Cardiac muscle cell (in vitro differentiated cells and primary cell): ENCODE results near the gene GEMIN5. TPM values are rescaled to one million over a fixed set of nuclear protein-coding genes. Genes with fewer than 3 reads are reported as not detected.
"Not testable (repeated sequence)": the region's sequence is repeated elsewhere in the genome, so short reads cannot be mapped to it uniquely, and the experiment has no call there.

Source experiments
- DNase-seq, 2 donors: peaks; one replicate each; pipeline versions ENCODE4 v3.0.0 to v3.0.0-alpha.2; 2010 to 2017; ENCODE audit warnings: low read depth in 1 of 2, low spot score in 1 of 2
- H3K27ac ChIP-seq: fragments of 200-600 bp; sonication (generic); 2 replicates; pipeline ENCODE4 v1.5.1; 2016
- H3K27me3 ChIP-seq: fragments of 200-600 bp; sonication (generic); 2 replicates; pipeline ENCODE4 v1.6.0; 2016; ENCODE audit warnings: control low read depth
- H3K36me3 ChIP-seq: fragments of 200-600 bp; sonication (generic); 2 replicates; pipeline ENCODE4 v1.5.1; 2016; ENCODE audit warnings: control low read depth
- H3K4me1 ChIP-seq: fragments of 200-600 bp; sonication (generic); 2 replicates; pipeline ENCODE4 v1.8.1; 2017; ENCODE audit warnings: low read depth, mild to moderate bottlenecking, mixed run types
- H3K4me3 ChIP-seq: fragments of 200-600 bp; sonication (generic); 2 replicates; pipeline ENCODE4 v1.5.1; 2016; ENCODE audit warnings: mild to moderate bottlenecking
- H3K9me3 ChIP-seq: fragments of 200-600 bp; sonication (generic); 2 replicates; pipeline ENCODE4 v1.5.1; 2017; ENCODE audit warnings: low read depth, mild to moderate bottlenecking, control low read depth
- CTCF ChIP-seq: IDR thresholded peaks from 2 replicates; pipeline ENCODE4 v1.5.1; 2012; ENCODE audit warnings: low read depth, mild to moderate bottlenecking, low read length
- polyA plus RNA-seq: library from polyadenylated mRNA; unstranded; fragments of >200 nt; fragmentation: Nextera tagmentation; extraction: Ambion mirVana; gene quantifications from 2 replicates; pipeline ENCODE4 v1.2.1, GENCODE V29; 2016
- total RNA-seq: library from RNA; depleted of rRNA; stranded (reverse); fragments of >200 nt; gene quantifications from 2 replicates; pipeline ENCODE4 v1.2.3, GENCODE V29; 2016

GEMIN5 gene
- total and polyA plus RNA-seq, 2 experiments from 2014 or later = 10.8 to 17.4 TPM

- H3K9me3 ChIP-seq = no peaks in the 10 kb centered on the region
- peaks cover 6% of the 10 kb centered on the region for H3K4me1 ChIP-seq
- H3K36me3 ChIP-seq = no peaks in the 10 kb centered on the region
- DNase-seq = peak; percentile 92 to 96
- peak within 1 kb of the TSS; percentile 91 for H3K4me3 ChIP-seq
- H3K27ac ChIP-seq = peak within 1 kb of the TSS; percentile 88
- no peaks in the 10 kb centered on the region for H3K27me3 ChIP-seq
- no peak for TF ChIP-seq CTCF
Observed at GRCh38 chr5:154940772-154941620, 3.0 kb upstream of the GEMIN5 start, which contains the start of gene MRPL22. TSS of gene MRPL22 (plus strand) at chr5:154941073. CDS start at chr5:154941111, 38 bp downstream.

DNA sequence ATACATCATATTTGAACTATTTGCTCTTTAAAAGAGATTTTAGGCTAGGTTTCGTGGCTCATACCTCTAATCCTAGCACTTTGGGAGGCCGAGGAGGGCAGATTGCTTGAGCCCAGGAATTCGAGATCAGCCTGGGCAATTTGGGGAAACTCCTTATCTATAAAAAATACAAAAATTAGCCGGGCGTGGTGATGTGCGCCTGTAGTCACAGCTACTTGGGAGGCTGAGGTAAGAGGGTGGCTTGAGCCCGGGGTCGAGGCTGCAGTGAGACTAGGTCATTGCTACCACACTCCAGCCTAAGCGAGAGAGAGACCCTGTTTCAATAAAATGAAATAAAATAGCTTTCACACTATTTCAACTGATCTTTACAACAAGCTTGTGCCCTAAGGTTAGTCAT, 2.4 kb upstream of the GEMIN5 start:
- no peak for TF ChIP-seq CTCF
- H3K9me3 ChIP-seq = no peaks in the 10 kb centered on the region
- no peaks in the 10 kb centered on the region for H3K27me3 ChIP-seq
- peaks cover 6% of the 10 kb centered on the region for H3K4me1 ChIP-seq
- H3K4me3 ChIP-seq = peak overlapping the region; percentile 91
- H3K36me3 ChIP-seq = no peaks in the 10 kb centered on the region
- DNase-seq = no peak
- H3K27ac ChIP-seq = peak overlapping the region; percentile 88

- H3K9me3 ChIP-seq, H3K4me1 ChIP-seq, H3K27ac ChIP-seq: not testable (repeated sequence)
Observed at GRCh38 chr5:154939387-154939786, 1.4 kb upstream of the GEMIN5 start.

DNA sequence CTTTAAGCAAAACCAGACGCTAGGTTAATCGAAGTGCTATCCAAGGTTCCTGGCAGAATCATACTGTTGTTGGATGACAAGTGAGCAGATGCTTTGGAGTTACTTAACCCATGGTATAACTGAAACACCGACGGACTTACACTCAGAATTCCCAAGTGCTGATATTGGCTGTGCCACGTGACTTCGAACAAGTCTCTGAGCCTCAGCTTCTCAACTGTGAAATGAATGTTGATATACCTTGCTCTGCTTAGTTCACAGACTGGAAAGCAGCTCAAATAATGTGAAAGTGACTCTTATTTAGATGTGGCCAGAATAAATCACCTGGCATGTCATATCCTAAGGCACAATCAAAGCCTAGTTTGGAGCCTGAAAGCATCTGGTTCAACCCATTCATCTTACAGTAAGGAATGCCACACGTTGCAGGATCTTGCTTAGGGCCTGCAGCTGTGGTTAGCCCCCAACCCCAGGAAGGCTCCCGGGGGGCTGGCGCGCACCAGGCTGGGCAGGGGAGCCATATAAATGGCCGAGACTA, 759 bp downstream of the GEMIN5 start:
- peak; percentile 5 to 13 for DNase-seq
- TF ChIP-seq CTCF = no peak
- no peaks in the 10 kb centered on the region for H3K9me3 ChIP-seq
- peaks cover under 1% of the 10 kb centered on the region for H3K36me3 ChIP-seq
- peaks cover 6% of the 10 kb centered on the region for H3K4me1 ChIP-seq
- H3K27me3 ChIP-seq = no peaks in the 10 kb centered on the region
- peak overlapping the region; percentile 82 for H3K4me3 ChIP-seq
- no peak overlapping the region for H3K27ac ChIP-seq

More at GRCh38 chr5:154939387-154939786, 1.4 kb upstream of the GEMIN5 start:
- H3K36me3 ChIP-seq, DNase-seq, H3K4me3 ChIP-seq, H3K27me3 ChIP-seq: not testable (repeated sequence)

DNA sequence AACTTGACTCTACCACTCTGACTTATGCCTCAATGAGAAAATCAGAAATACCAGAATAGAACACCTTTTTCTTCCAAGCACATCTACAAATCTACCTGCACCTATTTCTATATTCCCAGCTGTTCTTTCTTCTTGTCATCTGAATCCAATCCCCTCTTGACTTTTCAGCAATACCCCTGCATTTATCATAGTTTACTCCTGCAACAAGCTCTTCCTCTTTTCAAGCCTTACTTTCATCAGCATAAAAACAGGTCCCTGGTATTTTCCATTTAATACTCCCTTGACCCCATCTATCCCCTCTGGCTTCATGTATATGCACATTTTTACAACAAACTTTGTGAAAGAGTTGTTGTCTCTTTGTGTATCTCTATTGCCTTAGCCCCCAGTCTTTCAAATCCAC, 3.1 kb downstream of the GEMIN5 start:
- no peaks in the 10 kb centered on the region for H3K27me3 ChIP-seq
- peaks cover 15% of the 10 kb centered on the region for H3K36me3 ChIP-seq
- H3K4me3 ChIP-seq = no peak overlapping the region

More for the DNA sequence above, 3.1 kb downstream of the GEMIN5 start:
- TF ChIP-seq CTCF = no peak
- H3K9me3 ChIP-seq = no peaks in the 10 kb centered on the region
- no peak overlapping the region for H3K27ac ChIP-seq
- no peak for DNase-seq
- H3K4me1 ChIP-seq = no peaks in the 10 kb centered on the region
